ENCODE data around the gene GART.

DNA sequence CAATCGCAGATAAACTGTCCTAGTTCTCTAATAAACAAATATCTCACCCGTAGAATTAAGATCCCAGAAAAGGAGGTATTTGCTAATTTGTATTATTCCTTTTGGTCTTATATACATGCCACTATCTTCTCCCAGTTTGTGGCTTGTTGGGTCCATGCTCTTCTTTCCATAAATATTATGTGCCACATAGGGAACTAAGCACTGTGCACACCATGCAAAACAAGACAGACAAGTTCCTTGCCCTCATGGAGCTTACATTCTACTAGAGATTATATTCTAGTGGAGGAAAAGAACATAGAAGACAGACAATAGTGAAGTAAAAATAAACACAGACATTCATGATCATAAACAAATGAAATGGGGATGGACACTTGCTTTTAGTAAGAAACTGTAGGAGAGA is 4.7 kb downstream of the GART start:
- TF ChIP-seq, protein P1, sequence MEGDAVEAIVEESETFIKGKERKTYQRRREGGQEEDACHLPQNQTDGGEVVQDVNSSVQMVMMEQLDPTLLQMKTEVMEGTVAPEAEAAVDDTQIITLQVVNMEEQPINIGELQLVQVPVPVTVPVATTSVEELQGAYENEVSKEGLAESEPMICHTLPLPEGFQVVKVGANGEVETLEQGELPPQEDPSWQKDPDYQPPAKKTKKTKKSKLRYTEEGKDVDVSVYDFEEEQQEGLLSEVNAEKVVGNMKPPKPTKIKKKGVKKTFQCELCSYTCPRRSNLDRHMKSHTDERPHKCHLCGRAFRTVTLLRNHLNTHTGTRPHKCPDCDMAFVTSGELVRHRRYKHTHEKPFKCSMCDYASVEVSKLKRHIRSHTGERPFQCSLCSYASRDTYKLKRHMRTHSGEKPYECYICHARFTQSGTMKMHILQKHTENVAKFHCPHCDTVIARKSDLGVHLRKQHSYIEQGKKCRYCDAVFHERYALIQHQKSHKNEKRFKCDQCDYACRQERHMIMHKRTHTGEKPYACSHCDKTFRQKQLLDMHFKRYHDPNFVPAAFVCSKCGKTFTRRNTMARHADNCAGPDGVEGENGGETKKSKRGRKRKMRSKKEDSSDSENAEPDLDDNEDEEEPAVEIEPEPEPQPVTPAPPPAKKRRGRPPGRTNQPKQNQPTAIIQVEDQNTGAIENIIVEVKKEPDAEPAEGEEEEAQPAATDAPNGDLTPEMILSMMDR (conservative IDR thresholded peaks at IDR 0.05; ENCODE audit: low read depth, low read length) = no peak
- TF ChIP-seq RCOR1 (IDR thresholded peaks at IDR 0.05; ENCODE audit: insufficient replicate concordance, low read length) (no peak), MAZ (IDR thresholded peaks at IDR 0.05; ENCODE audit: borderline replicate concordance, low read depth, low read length) (no peak), RAD21 (IDR thresholded peaks at IDR 0.05; ENCODE audit: low read length) (no peak), POLR2A (IDR thresholded peaks at IDR 0.05; ENCODE audit: low read depth, low read length) (no peak), MXI1 (IDR thresholded peaks at IDR 0.05; ENCODE audit: borderline replicate concordance, low read depth, low read length) (no peak), FOS (IDR thresholded peaks at IDR 0.05; ENCODE audit: low read depth, low read length) (no peak), RFX5 (IDR thresholded peaks at IDR 0.05; ENCODE audit: low read depth, low read length) (no peak), SMC3 (IDR thresholded peaks at IDR 0.05; ENCODE audit: low read depth, low read length) (no peak), CEBPB (IDR thresholded peaks at IDR 0.05; ENCODE audit: low read depth, low read length) (no peak), NFE2L2 (IDR thresholded peaks at IDR 0.05; ENCODE audit: low read depth, low read length) (no peak), MAFK (IDR thresholded peaks at IDR 0.05; ENCODE audit: low read depth, low read length) (no peak)
- TF ChIP-seq, protein P2, sequence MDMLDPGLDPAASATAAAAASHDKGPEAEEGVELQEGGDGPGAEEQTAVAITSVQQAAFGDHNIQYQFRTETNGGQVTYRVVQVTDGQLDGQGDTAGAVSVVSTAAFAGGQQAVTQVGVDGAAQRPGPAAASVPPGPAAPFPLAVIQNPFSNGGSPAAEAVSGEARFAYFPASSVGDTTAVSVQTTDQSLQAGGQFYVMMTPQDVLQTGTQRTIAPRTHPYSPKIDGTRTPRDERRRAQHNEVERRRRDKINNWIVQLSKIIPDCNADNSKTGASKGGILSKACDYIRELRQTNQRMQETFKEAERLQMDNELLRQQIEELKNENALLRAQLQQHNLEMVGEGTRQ (IDR thresholded peaks at IDR 0.05; ENCODE audit: low read depth, low read length) = no peak
- TF ChIP-seq, protein P3, sequence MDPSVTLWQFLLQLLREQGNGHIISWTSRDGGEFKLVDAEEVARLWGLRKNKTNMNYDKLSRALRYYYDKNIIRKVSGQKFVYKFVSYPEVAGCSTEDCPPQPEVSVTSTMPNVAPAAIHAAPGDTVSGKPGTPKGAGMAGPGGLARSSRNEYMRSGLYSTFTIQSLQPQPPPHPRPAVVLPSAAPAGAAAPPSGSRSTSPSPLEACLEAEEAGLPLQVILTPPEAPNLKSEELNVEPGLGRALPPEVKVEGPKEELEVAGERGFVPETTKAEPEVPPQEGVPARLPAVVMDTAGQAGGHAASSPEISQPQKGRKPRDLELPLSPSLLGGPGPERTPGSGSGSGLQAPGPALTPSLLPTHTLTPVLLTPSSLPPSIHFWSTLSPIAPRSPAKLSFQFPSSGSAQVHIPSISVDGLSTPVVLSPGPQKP (IDR thresholded peaks at IDR 0.05; ENCODE audit: borderline replicate concordance, low read depth, low read length) = no peak

All from IMR-90 (cell line).